ENCODE data around the gene GLYATL1B. TPM values are rescaled to one million over a fixed set of nuclear protein-coding genes. Genes with fewer than 3 reads are reported as not detected.
"Not testable (repeated sequence)": the region's sequence is repeated elsewhere in the genome, so short reads cannot be mapped to it uniquely, and the experiment has no call there.

Gene GLYATL1B
- total RNA-seq, 4 donors from 2014 or later: not detected

GRCh38 chr11:59062602-59063529, 23.2 kb upstream of the GLYATL1B start:
- TF ChIP-seq, protein P1, sequence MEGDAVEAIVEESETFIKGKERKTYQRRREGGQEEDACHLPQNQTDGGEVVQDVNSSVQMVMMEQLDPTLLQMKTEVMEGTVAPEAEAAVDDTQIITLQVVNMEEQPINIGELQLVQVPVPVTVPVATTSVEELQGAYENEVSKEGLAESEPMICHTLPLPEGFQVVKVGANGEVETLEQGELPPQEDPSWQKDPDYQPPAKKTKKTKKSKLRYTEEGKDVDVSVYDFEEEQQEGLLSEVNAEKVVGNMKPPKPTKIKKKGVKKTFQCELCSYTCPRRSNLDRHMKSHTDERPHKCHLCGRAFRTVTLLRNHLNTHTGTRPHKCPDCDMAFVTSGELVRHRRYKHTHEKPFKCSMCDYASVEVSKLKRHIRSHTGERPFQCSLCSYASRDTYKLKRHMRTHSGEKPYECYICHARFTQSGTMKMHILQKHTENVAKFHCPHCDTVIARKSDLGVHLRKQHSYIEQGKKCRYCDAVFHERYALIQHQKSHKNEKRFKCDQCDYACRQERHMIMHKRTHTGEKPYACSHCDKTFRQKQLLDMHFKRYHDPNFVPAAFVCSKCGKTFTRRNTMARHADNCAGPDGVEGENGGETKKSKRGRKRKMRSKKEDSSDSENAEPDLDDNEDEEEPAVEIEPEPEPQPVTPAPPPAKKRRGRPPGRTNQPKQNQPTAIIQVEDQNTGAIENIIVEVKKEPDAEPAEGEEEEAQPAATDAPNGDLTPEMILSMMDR (IDR thresholded peaks at IDR 0.05): no peak
- DNase-seq (ENCODE audit: low spot score): no peak

DNA sequence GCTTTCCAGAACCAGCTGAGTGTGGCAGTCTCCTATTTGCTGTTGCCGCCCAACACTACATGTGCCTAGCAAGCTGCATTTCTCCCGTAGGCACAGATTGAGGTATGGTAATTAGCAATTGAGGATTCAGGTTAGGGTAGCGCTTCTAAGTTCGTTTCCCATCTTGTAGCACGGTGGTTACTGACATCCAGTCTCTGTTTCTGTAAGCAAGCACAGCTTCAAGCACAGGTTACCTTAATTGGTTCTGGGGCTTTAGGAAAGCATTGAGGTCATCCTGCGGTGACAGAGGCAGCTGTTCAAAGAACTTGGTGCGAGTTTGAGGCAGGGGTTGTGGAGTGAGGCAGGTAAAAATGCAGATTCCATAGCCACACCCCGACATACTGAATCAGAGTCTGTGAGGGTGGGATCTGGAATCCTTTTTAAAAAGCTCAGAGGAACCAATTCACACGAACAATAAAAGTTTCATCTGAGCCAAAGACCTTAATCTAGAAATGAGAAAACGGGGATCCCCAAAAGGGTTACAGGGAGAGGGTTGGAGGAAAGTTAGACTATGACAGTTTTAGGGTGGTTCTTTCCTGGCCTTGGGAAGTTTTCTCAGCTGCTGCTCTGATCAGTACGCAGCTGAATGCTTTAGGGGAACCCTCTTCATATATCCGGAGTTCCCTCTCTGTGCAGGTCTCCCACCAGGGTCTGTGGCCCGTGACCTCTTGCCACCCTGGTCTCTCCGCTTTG, 21.9 kb upstream of the GLYATL1B start:
- DNase-seq (ENCODE audit: low spot score); ATAC-seq (ENCODE audit: low FRiP score): not testable (repeated sequence)

More at GRCh38 chr11:59062602-59063529, 23.2 kb upstream of the GLYATL1B start:
- ATAC-seq (ENCODE audit: low FRiP score): no peak

GRCh38 chr11:59069087-59069486, 17.0 kb upstream of the GLYATL1B start:
- TF ChIP-seq, protein P1 (IDR thresholded peaks at IDR 0.05): no peak
- ATAC-seq (ENCODE audit: low FRiP score) (no peak), DNase-seq (ENCODE audit: low spot score) (no peak)

DNA sequence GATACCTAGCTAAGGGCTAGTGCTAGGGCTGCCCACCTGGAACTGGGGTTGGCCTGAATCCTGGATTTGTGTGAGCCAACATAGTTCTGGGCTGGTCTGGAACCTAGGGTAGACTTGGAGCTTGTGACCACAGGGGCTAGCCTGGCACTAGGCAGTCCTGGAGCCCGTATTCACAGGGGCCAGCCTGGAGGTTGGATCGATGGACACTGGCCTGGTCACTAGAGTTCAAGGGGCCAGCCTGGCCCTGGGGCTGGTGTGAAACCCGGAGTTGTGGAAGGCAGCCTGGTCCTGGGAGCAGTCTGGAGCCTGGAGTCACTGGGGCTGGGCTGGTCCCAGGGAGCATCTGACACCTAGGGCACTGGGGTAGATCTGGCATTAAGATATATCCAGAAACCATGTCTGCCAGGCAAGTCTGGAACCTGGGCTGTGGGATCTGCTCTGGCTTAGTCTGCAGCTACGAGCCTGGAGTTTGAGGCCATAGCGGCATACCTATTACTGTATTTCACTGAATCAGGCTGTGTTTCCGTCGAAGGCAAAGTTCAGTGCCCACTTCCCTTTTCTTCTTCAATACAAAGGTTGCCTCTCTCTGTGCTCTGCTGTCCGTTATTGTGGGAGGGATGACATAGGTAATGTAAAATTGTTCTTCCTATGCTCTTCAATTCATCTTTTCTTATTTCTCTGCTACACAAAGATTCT, 9.1 kb upstream of the GLYATL1B start:
- DNase-seq (ENCODE audit: low spot score): no peak
- TF ChIP-seq, protein P1 (IDR thresholded peaks at IDR 0.05): no peak
- no peak for ATAC-seq (ENCODE audit: low FRiP score)

DNA sequence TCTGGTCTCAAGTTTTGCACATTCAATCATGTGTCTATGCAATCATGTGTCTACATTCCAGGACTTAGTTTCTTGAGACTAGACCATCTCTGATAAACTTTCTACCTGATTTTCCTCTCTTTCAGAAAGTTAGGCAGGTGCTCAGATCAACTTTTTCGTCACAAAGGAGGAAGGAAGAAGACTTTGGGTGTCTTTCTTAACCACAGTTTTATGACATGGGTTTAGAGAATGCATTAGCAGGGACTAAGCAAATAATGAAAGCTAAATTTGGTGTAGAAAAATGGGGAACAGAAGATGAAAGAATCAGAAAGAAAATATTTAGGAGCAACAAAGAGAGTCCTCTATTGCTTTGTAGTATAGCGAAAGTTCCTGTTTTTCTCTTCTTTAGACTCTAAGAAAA, 7.7 kb upstream of the GLYATL1B start:
- ATAC-seq (ENCODE audit: low FRiP score): no peak
- TF ChIP-seq, protein P1 (IDR thresholded peaks at IDR 0.05): no peak

DNA sequence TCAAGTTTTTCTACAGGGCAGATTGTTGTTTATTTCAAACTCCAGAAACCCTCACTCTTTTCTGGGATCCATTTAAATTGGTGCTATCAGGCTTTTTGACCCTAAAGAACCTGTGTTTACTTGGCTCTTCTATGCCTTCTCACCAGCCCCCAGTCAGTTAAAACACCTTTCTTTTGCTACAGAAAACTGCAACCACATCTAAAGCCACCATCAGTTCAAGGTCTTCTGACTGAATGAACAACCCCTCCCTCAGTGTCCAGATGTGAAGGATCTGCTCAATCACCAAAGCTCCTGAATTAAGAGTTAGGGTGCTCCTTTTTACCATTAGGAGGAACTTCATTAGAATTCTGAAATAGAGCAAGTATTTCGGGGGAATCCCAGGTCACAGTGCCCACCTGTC, 7.0 kb upstream of the GLYATL1B start:
- TF ChIP-seq, protein P1 (IDR thresholded peaks at IDR 0.05): no peak
- no peak for DNase-seq (ENCODE audit: low spot score)
- no peak for ATAC-seq (ENCODE audit: low FRiP score)

More for the DNA sequence above, 7.7 kb upstream of the GLYATL1B start:
- no peak for DNase-seq (ENCODE audit: low spot score)

- ATAC-seq (ENCODE audit: low FRiP score); DNase-seq (ENCODE audit: low spot score): not testable (repeated sequence)
Measured at GRCh38 chr11:59080421-59080820, 5.7 kb upstream of the GLYATL1B start.

DNA sequence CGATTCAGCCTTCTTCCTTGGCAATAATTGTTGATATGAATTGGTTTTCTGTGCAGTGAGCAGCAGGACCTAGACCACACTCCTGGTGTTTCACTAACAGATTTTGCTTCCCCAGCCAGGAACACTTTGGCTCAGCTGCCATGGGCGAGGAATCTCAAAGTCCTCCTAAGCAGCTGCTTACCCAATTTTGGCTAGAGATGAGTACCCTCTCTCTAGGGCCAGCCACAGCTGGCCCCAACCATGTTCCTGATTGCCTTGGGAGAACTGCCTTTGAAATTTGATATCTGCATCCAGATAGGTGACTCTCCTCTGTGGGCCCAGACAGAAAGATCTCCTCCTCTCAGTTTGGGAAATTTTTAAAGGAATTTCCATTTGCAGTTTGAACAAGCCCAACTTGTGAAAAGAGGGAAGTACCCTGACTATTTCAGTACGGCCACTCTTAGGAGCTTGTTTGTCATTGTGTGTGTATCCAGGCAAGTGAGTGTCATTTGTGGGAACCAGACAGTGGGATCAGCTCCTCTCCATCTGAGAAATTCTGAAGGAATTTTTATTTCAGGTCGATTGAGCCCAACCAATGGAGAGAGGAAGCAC, 4.6 kb upstream of the GLYATL1B start:
- ATAC-seq (ENCODE audit: low FRiP score); DNase-seq (ENCODE audit: low spot score): not testable (repeated sequence)

Data from omental fat pad (tissue), 4 donors.